Eye (tissue), 1 donor: ENCODE results near the gene GUCY1B1.

Experiments
- DNase-seq: peaks from one replicate; pipeline ENCODE4 v3.0.0-alpha.2; 2015

GUCY1B1 gene

DNA sequence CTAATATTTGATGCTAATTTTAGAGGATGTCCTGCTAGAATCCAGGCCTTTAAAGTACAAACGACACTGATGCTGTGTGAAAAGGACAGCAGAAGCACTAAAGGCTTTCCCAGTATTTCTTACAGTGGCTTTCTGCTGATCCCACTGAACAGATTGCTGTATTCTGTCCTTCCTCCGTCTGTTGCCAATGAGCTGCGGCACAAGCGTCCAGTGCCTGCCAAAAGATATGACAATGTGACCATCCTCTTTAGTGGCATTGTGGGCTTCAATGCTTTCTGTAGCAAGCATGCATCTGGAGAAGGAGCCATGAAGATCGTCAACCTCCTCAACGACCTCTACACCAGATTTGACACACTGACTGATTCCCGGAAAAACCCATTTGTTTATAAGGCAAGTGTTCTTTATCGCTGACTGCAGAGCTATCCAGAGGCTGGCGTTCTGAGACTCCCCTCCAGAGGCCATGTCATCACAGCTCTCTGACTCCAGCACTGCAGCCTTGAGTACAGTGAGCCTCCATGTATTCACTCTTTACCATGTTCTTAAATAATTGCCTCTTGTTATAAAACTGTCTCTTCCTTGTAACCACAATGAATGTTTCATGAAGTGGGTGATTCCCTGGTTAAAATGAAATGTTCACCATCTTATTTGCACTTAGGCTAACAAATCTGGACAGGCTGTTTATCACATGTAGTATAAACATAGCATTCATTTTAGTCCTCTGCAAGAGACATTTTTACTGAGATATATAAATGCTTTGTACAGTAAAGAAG is 43.6 kb downstream of the GUCY1B1 start:
- no peak for DNase-seq

DNA sequence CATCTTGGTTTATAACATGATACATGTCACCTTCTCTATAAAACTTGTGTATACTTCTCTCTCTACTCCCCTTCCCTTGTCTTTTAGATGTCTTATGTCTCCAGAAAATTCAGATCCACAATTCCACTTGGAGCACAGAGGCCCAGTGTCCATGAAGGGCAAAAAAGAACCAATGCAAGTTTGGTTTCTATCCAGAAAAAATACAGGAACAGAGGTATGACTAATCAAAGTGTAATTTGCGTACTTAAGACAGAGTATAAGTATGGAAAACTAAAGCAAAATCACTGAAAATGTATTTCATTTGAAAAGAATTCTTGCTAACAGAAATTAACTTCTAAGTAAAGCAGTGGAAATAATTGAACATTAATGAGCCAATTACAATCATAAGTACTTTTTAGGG is 46.2 kb downstream of the GUCY1B1 start:
- no peak for DNase-seq

DNA sequence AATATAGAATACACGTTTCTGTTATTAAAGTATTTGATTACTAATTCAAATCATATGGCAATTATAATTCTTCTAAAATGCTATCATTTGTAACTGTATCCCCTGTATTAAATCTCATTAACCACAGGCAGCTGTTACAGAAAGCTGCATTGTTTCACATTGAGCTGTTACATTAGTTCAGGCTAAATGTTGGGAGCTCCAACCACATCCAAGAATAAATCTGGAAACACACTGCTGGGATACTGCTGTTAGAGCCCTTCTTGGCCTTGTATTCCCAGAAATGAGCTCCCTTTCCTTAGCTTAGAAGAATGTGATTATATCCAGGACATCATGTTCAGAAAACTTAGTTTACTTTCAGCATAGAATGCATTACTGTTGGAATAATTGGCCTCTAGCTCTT is 48.2 kb downstream of the GUCY1B1 start:
- DNase-seq = peak; percentile 50

DNA sequence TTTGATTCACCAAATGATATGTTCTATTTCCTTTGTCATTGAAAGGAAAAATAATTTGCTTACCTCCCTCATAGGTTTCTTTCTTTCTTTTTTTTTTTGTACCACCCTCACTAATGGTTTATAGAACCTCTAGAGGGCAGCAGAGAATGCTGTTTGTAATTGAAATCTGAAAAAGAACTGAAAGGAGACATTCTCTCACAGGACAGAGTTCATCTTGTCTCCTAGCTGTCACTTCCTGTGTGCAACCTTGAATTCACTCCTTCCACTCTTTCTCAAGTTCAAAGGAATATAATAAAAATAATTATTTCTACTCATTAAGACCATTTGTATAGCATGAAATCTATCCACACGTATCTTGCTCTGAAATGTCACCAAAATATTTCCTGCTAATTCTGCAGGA is 51.0 kb downstream of the GUCY1B1 start:
- DNase-seq = peak; percentile 89

DNA sequence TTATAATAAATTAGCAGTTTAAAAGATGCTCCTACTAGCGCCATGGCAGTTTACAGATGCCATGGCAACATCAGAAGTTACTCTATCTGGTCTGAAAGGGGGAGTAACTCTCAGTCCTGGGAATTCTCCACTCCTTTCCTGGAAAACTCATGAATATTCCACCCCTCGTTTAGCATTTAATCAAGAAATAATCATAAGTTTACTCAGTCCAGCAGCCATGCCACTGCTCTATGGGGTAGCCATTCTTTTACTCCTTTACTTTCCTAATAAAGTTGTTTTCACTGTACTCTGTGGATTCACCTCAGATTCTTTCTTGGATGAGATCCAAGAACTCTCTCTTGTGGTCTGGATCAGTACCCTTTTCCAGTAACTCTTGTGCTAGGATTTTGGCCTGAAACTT is 52.3 kb downstream of the GUCY1B1 start:
- no peak for DNase-seq

DNA sequence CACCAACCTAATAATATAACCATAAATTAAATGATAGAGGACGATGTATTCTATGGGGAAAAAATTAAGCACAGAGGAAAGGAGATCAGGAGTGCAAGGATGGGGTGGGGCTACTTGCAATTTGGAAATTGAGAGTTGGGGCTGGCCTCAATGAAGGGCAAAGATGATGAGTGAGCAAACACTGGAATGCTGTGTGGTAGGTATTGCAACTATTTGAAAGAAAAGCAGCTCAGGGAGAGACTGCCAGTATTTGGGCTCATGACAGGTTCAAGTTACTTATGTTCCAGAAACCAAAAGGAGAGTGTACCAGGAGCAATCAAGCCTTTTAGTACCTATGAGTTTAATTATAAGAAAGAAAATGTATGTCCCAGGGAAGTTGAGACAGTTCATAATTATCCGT is 59.8 kb downstream of the GUCY1B1 start:
- no peak for DNase-seq

DNA sequence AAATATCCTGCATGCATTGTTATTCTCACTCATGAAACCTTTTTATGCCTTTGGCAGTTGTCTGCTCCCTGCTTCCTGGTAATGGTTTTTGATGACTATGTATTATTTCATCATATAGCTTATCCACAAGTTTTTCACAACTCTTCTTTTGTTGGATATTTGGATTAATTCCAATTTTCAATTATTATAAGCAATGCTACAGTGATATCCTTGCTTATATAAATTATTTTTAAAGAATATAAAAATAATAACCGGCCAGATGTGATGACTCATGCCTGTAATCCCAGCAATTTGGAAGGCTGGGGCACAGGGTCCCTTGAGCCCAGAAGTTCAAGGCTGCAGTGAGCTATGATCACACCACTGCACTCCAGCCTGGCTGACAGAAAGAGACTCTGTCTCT is 60.2 kb downstream of the GUCY1B1 start:
- no peak for DNase-seq

DNA sequence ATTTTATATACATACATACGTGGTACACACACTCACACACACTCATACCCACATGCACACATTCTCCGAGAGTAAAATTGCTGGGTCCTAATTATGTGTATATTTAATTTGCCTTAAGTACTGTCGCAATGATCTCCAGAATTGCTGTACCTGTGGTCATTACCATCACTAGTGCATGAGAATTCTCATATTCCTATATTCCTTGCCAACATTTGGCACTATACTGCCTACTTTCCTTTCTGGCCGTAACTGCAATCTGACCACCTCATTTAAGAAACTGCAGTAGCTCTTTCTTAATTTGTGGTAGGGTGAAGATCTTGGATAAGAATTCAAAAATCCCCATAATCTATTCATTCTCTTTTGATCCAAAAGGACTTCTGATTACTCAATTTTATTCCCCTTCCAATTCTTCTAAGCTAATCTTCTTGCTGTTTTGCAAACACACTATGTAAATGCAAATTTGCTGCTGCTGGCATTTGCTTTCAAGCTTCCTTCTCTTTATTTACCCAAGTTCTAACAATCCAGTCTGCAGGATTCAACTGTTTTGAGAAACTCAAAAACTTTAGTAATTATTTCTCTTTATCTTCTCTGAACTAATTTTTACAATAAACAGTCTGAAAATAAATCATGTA is 62.2 kb downstream of the GUCY1B1 start:
- DNase-seq = no peak

DNA sequence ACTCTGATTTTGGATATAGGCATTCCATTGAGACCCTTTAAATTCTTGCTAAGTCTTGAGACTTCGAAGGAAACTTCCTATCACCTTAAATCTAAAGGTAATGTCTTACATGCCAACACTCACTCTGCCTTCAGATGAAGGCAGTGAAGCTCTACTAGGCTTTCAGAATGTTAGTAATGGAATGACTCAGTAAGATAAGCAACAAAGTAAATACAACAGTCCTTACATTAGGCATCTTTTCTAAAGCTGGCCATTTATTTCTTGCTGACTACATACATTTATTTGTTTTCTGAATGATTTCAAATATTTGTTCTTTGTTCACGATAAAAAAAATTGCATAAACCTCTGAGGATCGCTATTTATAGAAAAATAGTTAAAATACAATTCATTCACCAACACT is 63.8 kb downstream of the GUCY1B1 start:
- no peak for DNase-seq

DNA sequence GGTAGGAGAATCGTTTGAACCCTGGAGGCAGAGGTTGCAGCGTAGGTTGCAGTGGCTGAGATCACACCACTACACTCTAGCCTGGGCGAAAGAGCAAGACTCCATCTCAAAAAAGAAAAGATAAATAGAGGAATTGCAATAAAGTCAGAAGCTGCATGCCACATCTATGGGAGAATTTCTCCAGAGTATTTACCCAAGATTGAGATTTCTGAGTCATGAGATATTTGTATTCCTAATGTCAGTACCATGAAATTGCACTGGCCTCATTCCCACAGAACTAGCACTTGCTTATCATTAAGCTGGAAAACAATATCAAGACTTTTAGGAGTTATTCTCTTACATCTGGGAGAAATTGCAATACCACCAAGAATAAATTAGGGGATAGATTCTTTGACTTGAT is 69.8 kb downstream of the GUCY1B1 start:
- DNase-seq = no peak

DNA sequence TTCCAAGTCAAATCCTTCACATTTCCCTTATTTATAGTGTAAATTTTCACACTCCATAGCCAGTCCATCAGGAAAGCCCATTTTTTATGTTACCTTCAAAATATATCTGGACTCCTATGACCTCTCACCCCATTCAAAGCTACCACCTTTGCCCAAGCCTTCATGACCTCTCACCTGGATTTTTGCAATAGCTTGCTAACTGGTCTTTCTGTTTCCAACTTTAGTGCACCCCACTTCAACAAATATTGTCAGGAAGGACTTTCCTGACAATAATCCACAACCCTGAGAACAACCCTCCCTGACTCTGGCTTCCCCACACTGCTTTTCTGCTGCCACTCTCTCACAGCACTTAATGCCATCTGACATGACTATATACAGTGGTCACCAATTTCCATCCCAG is 73.8 kb downstream of the GUCY1B1 start:
- no peak for DNase-seq

DNA sequence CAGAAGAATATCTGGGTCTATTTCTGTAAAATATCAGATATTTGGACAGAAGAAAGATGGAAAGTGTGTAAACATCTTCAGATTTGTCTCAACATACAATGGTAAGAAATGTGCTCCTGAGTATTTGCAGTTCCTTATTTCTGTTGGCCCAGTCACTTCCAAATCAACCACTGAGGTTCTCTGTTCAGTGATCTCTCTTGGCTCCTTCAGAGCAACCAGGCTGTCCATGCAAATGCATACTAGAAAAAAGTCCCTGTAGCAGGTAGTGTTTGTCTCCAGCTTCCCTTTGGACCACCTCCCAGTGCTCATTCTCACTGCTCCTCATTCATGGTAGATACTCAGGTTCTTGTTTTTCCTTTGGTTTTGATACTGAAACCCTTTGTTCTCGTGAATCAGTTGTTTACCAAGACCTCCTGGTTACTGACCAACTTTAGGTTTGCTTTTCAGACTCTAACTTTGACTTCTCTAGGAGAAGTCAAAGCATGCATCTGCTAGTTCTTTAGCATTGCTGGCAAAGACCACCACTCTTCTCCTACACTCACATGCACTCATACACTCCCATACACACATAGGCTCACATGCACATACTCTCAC is 78.5 kb downstream of the GUCY1B1 start:
- no peak for DNase-seq

DNA sequence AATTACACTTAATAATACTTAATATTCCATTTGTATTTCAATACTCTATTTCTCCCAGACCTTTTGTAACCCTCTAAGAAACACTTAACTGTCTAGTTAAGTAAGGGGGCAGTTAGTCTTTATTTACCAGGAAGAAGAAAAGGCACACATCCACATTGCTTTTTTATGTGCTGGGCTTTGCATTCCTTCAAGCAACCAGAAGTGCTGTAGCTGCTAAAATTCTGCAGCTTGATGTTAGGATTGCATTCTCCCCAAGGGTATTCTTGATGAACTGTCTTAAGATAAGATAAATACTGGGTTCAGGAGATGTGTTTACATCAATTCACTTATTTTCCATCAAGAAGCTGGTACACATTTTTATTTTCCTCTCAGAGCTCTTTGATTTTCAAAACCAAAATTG is 83.3 kb downstream of the GUCY1B1 start:
- no peak for DNase-seq

DNA sequence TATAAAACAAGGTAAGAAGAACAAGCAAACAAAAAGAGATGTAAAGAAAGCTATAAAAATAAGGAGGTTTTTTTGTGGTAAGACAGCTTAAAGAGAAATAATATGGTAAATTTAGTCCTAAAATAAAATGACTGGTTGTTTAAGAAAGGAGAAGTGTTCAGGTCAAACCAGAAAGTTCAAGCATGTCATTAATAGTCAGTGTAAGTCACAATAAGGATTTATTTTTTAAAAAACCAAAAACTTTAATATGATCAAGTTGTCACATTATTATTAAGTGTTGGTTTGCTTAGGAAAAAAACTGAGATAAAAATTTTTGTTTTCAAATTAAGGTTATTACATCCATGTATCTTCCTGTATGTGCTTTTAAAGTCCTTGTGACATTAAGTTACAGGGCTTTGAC is 88.1 kb downstream of the GUCY1B1 start:
- DNase-seq = no peak

DNA sequence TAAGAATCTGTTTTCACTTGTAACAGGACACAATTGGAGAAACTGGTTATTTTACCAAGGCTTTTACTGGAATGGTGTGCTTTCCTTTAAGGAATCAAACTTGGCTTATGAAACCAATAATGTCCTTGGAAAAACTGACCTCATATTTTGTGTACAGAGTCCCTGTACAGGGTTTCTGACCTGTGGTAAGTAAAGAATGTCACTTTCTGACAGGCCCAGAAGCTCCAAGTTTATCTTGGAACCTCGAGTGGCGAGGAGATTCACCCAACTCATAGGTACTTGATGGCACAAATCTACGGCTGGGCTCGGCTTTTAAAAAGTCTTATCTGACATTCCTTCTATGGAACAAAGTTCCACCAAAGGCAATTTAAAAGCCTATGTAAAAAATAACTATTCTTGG is 90.2 kb downstream of the GUCY1B1 start:
- DNase-seq = no peak

DNA sequence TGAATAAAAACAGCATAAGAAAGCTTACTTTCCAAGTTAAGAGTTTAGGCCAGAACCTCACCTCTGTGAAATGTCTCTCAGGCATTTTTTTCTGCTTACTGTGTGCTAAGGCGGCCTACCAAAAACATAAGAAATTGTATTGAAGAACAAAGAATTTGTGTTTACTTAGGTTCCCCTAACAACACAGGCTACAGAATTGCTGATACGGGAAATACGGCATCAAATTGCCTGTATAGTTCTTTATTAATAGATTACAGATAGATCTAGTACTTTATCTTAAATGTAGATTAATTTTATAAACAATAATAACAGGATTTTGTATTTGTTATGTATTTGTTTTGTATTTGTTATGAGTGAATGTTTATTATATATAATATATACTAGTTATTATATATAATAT is 94.4 kb downstream of the GUCY1B1 start:
- DNase-seq = no peak

DNA sequence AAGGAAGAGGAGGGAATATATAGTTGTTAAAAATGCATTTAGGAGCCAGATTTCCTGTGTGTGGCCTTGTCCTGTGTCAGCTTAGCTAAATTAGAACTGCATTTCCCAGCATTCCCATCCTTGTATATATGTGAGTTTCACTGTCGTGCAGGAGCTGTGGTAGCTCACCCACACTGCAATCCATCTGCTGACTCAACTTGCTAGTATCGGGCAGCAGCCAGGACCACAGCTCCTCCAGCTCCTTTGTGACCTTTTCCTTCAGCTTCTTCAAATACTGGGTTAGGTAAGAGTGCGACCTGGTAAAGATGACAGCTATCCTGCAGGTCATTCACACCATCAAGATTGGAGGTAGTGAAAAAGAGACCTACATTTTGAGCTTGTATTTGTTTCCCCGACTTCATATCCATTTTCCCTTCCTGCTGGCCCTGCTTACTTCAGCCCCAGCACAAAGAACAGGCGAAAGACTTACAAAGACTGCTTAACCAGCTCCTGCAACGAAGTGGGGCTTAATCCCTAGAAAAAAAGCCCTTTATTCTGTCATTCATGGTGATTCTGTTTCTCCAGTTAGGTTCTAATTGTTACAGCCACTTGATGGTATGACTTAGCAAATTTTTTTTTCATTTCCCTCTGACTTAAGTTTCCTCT is 95.9 kb downstream of the GUCY1B1 start:
- peak; percentile 13 for DNase-seq

DNA sequence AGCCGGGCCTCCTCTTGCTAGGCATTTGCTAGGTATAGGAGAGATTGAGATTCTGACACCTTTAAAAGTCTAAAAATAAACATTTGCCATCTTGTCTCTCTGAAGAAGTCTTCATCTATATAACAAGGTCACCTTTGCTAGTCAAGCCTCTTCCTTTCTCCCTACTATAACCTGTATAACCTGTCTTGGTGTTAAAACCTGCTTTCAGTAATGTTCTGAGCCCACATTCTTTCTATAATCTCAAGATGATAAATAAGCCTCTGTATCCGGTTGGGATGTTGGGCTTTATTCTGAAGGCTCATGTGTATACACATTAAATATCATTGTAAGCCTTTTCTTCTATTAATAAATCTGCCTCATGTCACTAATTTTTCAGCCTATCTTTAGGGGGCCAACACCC is 97.1 kb downstream of the GUCY1B1 start:
- DNase-seq = no peak
